ENCODE data around the gene ZNF606.

ZNF606 gene

GRCh38 chr19:58002384-58003173 is at the start of gene ZNF606:
Gene ZNF606, minus strand, starts transcription at chr19:58002820. Its CDS starts 1,501 bp downstream, at chr19:58001319.
- DNase-seq (ENCODE audit: low read depth), result peak; percentile 65

DNA sequence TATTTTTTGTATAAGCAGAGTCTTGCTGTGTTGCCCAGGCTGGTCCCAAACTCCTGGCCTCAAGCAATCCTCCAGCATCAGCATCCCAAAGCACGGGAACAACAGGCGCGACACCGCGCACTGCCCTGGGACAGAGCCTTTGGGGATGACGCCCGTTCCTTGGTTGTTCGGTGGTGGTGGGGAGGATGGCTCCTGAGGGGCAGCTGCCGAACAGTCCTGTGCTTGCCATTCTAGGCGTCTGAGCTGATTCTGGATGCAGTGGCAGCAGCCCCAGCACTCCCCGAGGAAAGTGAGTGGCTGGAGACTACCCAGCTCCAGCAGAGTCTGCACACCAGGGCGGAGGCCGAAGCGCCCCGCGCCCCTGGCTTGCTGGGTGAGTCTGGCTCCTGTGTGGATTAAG is 49.6 kb upstream of the ZNF606 start:
- DNase-seq (ENCODE audit: low read depth), result no peak

DNA sequence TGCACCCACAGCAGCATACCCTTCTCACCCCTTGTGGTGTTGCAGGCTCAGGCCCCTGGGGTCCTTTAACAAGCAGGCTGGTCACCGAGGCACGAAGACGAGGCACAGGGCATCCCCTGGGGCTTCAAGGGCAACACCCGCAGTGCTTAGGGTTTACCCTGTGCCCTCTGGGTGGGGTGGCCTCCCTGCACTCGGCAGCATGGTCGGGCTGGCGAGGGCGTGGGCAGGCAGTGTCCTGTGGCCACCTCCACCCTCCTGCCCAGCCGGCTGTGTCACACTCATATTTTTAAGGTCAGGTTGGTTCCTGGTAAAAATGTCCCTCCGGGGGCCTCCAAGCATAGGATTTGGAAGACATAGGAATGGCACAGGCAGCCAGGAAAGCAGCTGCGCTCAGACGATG is 45.1 kb upstream of the ZNF606 start:
- DNase-seq (ENCODE audit: low read depth), result no peak

- DNase-seq (ENCODE audit: low read depth), result no peak
These were observed 44.2 kb upstream of the ZNF606 start for GRCh38 chr19:58046856-58047255.

DNA sequence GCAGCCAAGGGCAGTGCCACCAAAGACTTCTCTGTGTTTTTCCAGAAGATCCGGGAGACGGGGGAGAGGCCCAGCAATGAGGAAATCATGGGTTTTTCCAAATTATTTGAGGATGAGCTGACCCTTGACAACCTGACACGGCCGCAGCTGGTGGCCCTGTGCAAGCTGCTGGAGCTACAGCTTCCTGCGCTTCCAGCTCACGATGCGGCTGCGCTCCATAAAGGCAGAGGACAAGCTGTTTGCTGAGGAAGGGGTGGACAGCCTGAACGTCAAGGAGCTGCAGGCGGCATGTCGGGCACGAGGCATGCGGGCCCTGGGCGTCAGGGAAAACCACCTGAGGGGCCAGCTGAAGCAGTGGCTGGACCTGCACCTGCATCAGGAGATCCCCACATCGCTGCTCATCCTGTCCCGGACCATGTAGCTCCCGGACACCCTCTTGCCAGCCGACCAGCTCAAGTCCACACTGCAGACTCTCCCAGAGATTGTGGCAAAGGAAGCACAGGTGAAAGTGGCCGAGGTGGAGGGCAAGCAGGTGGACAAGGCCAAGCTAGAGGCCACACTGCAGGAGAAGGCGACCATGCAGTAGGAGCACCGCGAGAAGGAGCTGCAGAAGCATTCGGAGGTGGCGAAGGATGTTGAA is 42.9 kb upstream of the ZNF606 start:
- no peak for DNase-seq (ENCODE audit: low read depth)

DNA sequence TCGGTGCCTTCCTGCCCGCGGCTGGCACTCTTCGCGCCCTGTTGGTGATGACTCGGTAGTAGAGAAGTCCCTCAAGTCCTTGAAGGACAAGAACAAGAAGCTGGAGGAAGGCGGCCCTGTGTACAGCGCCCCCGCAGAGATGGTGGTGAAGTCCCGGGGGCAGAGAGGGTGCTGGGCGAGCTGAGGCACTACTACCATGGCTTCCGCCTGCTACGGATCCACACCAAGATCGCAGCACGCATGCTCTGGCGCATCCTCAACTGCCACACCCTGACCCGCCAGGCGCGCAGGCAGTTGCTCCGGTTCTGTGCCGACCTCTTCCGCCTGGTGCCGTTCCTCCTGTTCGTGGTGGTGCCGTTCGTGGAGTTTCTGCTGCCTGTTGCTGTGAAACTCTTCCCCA is 42.3 kb upstream of the ZNF606 start:
- DNase-seq (ENCODE audit: low read depth), result no peak

- DNase-seq (ENCODE audit: low read depth), result no peak
These were observed 41.8 kb upstream of the ZNF606 start for GRCh38 chr19:58044391-58044790.

DNA sequence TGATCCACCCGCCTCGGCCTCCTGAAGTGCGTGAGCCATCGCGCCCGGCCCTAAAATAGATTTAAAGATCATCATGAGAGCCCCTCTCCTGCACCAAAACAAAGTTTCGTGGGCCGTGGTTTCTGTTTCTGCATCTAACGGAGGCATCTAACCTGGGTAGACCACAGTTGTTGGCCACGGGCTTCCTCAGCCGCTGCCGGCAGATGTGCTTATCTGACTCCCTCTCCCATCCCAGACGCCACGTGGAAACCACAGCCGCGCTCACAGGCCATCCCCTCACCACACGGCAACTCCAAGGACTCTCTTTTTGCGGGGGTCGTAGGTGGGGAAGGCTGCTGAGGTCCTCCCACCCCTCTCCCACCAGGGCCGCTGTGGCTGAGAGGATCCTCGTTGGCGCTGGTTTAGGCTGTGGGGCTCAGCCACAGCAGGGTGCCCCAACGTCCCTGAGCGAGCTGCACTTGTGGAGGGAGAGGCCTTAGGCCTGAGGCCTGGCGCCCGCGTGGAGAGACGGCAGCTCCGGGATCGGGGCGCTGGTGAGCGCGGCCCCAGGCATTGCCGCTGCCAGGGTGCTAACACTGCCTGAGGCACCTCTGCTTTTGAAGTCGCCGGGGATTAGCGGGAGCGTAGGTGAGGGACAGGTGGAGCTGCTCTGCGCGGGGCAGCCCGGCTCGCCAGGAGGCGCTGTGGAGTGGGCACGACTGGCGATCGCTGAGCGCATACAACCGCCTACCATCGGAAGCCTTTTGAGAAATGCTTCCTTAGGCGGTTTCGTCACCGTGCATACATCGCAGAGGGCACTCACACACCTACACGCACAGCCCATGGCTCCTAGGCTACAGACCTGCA is 40.1 kb upstream of the ZNF606 start:
- DNase-seq (ENCODE audit: low read depth), result no peak

DNA sequence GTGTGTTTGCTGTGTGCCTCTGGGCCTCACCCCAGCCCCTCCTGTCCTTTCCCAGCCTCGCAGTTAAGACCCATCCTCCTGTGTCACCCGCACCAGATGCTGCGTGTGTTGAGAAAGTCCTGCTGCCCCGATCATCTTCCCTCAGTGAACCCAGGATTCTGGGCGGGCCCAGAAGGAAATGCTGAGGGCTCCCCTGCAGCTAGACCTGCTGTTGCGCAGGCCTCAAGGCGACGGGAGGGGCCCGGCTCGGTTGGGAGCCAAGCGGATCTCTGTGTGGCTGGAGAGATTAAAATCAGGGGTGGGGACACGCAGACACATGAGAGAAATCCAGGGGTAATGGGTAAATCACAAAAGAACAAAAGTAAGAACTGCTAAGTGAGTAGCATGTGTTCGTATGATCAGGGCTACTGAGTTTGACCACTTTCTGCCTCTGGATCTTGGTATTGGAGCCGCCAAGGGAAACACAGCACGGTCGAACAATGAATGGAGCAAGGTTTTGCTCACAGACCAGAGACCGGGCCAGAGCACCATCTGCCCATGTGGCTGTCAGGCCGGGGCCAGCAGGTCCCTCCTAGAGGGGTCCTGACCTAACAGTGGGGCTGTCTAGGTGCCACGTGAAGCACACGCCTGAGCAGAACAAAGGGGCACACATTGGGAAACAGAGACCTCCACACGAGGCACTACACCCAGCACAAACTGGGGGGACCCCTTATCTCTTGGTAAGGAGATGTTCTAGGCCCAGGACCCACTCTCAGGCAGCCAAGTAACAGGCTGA is 38.3 kb upstream of the ZNF606 start:
- no peak for DNase-seq (ENCODE audit: low read depth)

DNA sequence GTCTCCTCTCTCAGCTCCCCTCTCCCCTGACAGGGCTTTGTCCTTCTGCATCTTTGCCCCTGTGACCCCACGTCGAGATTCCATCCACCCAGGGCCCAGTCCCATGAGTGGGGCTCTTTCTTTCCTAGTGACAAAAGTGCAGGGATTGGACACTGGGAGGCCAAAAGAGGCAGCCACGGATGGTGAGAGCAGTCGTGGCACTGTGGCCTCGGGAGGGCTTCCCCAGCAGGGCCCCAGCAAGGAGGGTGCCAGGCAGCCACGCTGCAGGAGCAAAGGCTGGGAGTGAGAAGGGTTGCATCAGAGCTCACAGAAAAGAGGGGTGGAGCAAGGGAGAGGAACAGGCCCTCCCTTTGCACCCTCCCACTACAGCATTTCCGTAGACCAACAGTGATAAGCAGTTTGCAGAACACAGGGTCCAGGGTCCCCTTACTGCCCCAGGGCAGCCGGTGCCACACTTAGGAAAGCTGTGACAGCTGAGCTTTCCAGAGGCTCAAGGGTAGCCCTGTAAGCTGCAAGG is 36.1 kb upstream of the ZNF606 start:
- no peak for DNase-seq (ENCODE audit: low read depth)

- no peak for DNase-seq (ENCODE audit: low read depth)
These were observed 35.5 kb upstream of the ZNF606 start for GRCh38 chr19:58037927-58038687.

GRCh38 chr19:58035863-58036262 is 33.2 kb upstream of the ZNF606 start:
- DNase-seq (ENCODE audit: low read depth), result no peak

GRCh38 chr19:58034477-58034793 is 31.8 kb upstream of the ZNF606 start:
- DNase-seq (ENCODE audit: low read depth), result no peak

DNA sequence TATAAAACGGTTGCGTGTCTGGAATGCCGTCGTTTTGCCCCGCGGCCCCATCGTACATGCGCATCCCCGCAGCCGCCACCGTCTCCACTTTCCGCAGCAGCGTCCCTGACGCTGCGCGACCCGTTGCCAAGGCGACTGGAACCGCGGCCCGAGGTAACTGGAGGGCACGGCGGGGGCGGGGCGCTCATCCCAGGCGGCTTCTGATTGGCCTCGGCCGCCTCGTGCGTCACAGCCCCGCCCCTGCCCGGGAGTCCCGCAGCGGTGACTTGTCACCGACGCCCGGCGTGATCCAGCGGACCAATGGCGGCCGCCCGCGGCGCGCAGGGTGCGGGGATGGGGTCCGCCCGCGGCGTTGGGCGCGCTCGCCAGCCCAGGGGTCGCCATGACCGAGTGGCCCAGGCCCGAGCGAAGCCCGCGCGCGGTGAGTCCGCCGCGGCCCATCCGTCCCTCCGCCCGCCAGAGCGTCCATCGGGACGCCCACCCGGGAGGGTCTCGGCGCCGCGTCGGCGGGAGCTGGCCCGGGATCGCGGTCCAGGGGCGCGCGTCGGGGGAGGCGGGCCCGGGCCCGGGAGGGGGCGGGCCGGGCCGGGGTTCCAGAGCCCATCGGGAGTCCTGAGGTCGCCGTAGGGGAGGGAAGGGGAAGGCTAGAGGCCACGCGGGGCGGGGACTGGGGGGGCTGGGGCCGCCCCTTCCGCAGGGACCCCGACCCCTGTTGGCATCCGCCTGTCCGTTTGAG is 31.3 kb upstream of the ZNF606 start, which contains the start of gene ZSCAN1:
Gene ZSCAN1, plus strand, starts transcription at position 285 of the 736 bp plus-strand sequence. CDS start 3,812 bp downstream, outside the sequence.
- no peak for DNase-seq (ENCODE audit: low read depth)

DNA sequence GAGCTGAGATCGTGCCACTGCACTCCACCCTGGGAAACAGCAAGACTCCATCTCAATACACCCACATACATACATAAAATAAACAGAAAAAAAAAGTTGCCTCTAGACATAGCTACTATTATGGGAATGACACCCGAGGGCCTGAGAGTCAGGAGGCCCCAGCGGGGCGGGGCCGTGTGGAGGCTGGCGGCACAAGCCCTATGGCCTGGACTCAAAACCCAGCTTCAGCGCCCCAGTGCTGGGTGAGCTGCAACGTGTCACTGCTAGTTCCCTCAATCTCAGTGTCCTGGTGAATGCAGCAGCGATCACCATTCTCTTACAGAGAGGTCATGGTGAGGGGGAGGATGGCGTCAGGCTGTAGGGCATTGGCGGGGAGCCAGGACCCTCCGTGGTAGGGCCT is 22.0 kb upstream of the ZNF606 start:
- no peak for DNase-seq (ENCODE audit: low read depth)

DNA sequence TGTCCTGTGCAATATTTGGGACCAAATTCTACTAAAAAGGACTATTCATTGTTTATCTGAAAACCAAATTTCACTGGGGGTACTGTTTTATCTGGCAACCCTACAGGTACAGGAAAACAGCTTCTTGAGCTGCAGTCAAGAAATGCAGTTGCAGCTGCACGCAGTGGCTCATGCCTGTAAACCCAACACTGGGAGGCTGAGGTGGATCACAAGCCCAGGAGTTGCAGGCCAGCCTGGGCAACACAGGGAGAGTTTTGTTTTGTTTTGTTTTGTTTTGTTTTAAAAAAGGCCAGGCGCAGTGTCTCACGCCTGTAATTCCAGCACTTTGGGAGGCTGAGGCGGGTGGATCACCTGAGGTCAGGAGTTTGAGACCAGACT is 19.7 kb upstream of the ZNF606 start:
- DNase-seq (ENCODE audit: low read depth), result no peak

GRCh38 chr19:58021541-58022282 is 19.1 kb upstream of the ZNF606 start:
- DNase-seq (ENCODE audit: low read depth), result no peak

GRCh38 chr19:58020129-58020528 is 17.5 kb upstream of the ZNF606 start:
- DNase-seq (ENCODE audit: low read depth), result no peak

DNA sequence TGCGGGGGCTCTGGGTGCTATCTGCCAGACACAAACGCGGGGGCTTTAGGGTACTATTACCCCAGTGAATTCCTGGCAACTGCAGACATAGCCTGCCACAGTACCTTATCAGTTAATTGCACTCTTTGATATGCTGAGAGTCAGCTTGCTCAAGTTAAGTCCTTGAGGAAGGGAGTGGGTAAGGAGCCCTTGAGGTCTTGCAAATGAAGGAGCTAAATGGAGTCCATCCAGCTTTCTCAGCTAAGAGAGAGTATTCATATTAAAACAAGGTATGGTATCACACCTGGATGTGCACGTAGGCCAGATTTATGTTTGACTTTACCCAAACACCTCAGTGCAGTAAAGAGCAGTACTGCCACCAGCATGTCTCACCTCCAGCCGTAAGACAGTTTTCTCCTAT is 11.5 kb upstream of the ZNF606 start:
- DNase-seq (ENCODE audit: low read depth), result no peak

DNA sequence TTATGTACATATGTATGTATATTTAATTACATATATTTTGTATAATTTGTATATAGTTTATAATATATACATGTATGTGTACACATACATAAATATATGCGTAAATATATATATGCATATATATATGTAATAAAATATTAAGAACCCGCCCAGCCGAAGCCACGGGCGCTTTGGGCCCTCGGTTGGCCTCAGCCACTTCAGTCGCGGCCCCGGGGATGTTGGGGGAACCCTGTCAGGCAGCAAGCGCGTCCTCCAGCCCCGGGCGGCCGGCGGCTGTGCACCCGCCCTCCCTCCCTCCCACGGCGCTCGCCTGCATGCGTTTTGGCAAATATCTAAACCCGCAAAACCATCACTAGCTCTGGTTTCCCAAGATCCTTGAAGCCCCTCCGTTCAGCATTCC is 7.9 kb upstream of the ZNF606 start:
- no peak for DNase-seq (ENCODE audit: low read depth)

Data from stimulated activated CD8-positive, alpha-beta memory T cell treated with anti-CD3 and anti-CD28 coated beads, Interleukin-15, amount 100 ng/mL, for 24 hours (primary cell).